Measurements from ENCODE around the gene TTLL3. TPM values are rescaled to one million over a fixed set of nuclear protein-coding genes. Genes with fewer than 3 reads are reported as not detected.

TTLL3 gene
- total RNA-seq, 2 donors from 2014 or later: 21.6 to 35.0 TPM

DNA sequence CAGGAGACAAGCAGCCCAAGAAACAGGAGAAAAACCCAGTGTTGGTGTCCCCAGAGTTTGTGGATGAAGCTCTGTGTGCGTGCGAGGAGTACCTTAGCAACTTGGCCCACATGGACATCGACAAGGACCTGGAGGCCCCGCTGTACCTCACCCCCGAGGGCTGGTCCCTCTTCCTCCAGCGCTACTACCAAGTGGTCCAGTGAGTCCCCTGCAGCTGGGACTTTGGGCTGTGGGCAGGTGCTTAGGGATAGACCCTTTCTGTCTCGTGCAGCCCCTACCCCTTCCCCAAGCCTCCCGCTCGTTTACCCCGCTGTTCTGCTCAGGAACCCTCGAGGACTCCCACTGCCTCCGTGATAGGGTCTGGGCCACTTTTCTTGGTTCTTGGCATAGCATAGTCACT is 10.5 kb downstream of the TTLL3 start:
- 81 to 87% methylated on average over 7 to 12 of the region's 12 CpGs for WGBS, 2 experiments (ENCODE audit: insufficient coverage in 1 of 2, insufficient read length in 1 of 2)

DNA sequence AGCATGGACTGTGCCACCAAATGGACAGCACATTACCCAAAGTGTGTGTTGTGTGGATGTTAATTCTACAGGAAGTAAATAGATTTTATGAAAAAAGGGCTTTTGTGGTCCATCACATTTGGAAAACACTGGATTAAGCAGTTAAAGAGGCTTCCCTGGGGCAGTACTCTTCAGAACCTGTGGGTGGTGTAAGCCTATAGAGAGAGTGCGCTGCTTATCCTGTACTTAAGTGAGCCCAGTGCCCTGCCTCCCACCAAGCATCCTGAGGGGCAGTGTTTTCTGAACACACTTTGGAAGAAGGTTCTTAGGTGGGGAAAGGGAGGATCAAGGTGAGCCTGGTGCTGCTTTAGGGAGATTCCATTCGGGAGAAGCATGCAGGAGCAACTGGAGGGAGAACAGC is 10.9 kb downstream of the TTLL3 start:
- Histone ChIP-seq H3K36me3 (ENCODE audit: control insufficient read depth, insufficient read depth, low read length) (no peaks in the 10 kb centered on the region), H3K27ac (ENCODE audit: low read depth, low read length) (no peak overlapping the region), H3K4me1 (ENCODE audit: control insufficient read depth, insufficient read depth, low read length) (no peaks in the 10 kb centered on the region), H3K9ac (ENCODE audit: extremely low read depth, low read length, poor library complexity, severe bottlenecking) (no peak overlapping the region), H3K27me3 (ENCODE audit: control insufficient read depth, insufficient read depth, low read length, poor library complexity, severe bottlenecking) (no peaks in the 10 kb centered on the region), H3K9me3 (ENCODE audit: control insufficient read depth, low read length) (no peaks in the 10 kb centered on the region), H3K4me3 (ENCODE audit: low read length) (no peak overlapping the region)
- 25 to 46% methylated on average over 1 to 2 of the region's 2 CpGs for WGBS, 2 experiments (ENCODE audit: insufficient coverage in 1 of 2, insufficient read length in 1 of 2)
- H3K36me3 Mint-ChIP-seq (ENCODE audit: low read depth): no peaks in the 10 kb centered on the region
- DNase-seq: peak; percentile 74
- TF ChIP-seq, protein P1, sequence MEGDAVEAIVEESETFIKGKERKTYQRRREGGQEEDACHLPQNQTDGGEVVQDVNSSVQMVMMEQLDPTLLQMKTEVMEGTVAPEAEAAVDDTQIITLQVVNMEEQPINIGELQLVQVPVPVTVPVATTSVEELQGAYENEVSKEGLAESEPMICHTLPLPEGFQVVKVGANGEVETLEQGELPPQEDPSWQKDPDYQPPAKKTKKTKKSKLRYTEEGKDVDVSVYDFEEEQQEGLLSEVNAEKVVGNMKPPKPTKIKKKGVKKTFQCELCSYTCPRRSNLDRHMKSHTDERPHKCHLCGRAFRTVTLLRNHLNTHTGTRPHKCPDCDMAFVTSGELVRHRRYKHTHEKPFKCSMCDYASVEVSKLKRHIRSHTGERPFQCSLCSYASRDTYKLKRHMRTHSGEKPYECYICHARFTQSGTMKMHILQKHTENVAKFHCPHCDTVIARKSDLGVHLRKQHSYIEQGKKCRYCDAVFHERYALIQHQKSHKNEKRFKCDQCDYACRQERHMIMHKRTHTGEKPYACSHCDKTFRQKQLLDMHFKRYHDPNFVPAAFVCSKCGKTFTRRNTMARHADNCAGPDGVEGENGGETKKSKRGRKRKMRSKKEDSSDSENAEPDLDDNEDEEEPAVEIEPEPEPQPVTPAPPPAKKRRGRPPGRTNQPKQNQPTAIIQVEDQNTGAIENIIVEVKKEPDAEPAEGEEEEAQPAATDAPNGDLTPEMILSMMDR (conservative IDR thresholded peaks at IDR 0.05): peak; percentile 79
- H3K27ac Mint-ChIP-seq: no peak overlapping the region
- no peaks in the 10 kb centered on the region for H3K9me3 Mint-ChIP-seq
- H3K27me3 Mint-ChIP-seq (ENCODE audit: insufficient read depth): no peaks in the 10 kb centered on the region
- no peak overlapping the region for H3K4me3 Mint-ChIP-seq
- H3K4me1 Mint-ChIP-seq: no peaks in the 10 kb centered on the region

More for the DNA sequence above, 10.5 kb downstream of the TTLL3 start:
- H3K4me1 Mint-ChIP-seq: no peaks in the 10 kb centered on the region
- H3K4me1 ChIP-seq (ENCODE audit: control insufficient read depth, insufficient read depth, low read length): no peaks in the 10 kb centered on the region
- H3K36me3 Mint-ChIP-seq (ENCODE audit: low read depth): no peaks in the 10 kb centered on the region
- H3K9ac ChIP-seq (ENCODE audit: extremely low read depth, low read length, poor library complexity, severe bottlenecking): no peak overlapping the region
- H3K36me3 ChIP-seq (ENCODE audit: control insufficient read depth, insufficient read depth, low read length): no peaks in the 10 kb centered on the region
- H3K27me3 ChIP-seq (ENCODE audit: control insufficient read depth, insufficient read depth, low read length, poor library complexity, severe bottlenecking): no peaks in the 10 kb centered on the region
- no peak overlapping the region for H3K27ac ChIP-seq (ENCODE audit: low read depth, low read length)
- H3K27me3 Mint-ChIP-seq (ENCODE audit: insufficient read depth): no peaks in the 10 kb centered on the region
- no peak overlapping the region for H3K4me3 ChIP-seq (ENCODE audit: low read length)
- no peaks in the 10 kb centered on the region for H3K9me3 ChIP-seq (ENCODE audit: control insufficient read depth, low read length)
- no peak overlapping the region for H3K4me3 Mint-ChIP-seq
- no peak for DNase-seq
- H3K9me3 Mint-ChIP-seq: no peaks in the 10 kb centered on the region
- TF ChIP-seq, protein P1 (conservative IDR thresholded peaks at IDR 0.05): no peak
- no peak overlapping the region for H3K27ac Mint-ChIP-seq

DNA sequence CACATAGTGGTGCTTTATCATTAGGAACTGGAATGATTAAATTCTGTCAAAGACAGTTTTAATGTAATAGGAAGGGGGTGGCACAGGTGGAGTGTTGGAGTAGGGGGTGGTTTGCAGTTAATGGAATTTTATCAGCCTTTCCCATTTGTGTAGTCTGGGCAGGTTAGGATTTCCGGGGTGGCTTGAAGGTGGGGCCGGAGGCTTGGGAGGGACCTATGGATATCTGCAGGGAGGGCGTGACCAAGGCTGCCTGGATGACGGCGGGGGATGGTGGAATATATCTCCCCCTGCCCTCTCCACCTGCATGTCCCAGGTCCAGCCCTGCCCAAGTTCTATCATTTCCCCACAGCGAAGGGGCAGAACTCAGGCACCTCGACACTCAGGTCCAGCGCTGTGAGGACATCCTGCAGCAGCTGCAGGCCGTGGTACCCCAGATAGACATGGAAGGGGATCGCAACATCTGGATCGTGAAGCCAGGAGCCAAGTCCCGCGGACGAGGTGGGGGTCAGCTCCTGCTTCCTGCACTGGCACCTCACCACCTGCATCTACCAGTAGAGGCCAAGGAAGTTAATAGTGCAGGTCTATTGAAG is 15.5 kb downstream of the TTLL3 start:
- H3K4me1 Mint-ChIP-seq: no peaks in the 10 kb centered on the region
- no peak overlapping the region for H3K27ac ChIP-seq (ENCODE audit: low read depth, low read length)
- no peaks in the 10 kb centered on the region for H3K36me3 ChIP-seq (ENCODE audit: control insufficient read depth, insufficient read depth, low read length)
- no peak overlapping the region for H3K27ac Mint-ChIP-seq
- H3K36me3 Mint-ChIP-seq (ENCODE audit: low read depth): peaks cover 3% of the 10 kb centered on the region
- H3K4me1 ChIP-seq (ENCODE audit: control insufficient read depth, insufficient read depth, low read length): no peaks in the 10 kb centered on the region
- no peaks in the 10 kb centered on the region for H3K9me3 Mint-ChIP-seq
- H3K9ac ChIP-seq (ENCODE audit: extremely low read depth, low read length, poor library complexity, severe bottlenecking): no peak overlapping the region
- no peaks in the 10 kb centered on the region for H3K9me3 ChIP-seq (ENCODE audit: control insufficient read depth, low read length)
- no peak overlapping the region for H3K4me3 ChIP-seq (ENCODE audit: low read length)
- no peaks in the 10 kb centered on the region for H3K27me3 ChIP-seq (ENCODE audit: control insufficient read depth, insufficient read depth, low read length, poor library complexity, severe bottlenecking)
- DNase-seq: no peak
- no peaks in the 10 kb centered on the region for H3K27me3 Mint-ChIP-seq (ENCODE audit: insufficient read depth)
- no peak overlapping the region for H3K4me3 Mint-ChIP-seq
- WGBS, 2 experiments (ENCODE audit: insufficient coverage in 1 of 2, insufficient read length in 1 of 2): 83 to 88% methylated on average over 10 to 14 of the region's 14 CpGs
- TF ChIP-seq, protein P1 (conservative IDR thresholded peaks at IDR 0.05): no peak

Data from endodermal cell (in vitro differentiated cells).